Stimulated activated CD8-positive, alpha-beta memory T cell treated with anti-CD3 and anti-CD28 coated beads, Interleukin-4, amount 100 ng/mL, for 48 hours (primary cell): Measurements from ENCODE around the gene SUN1.
"Not testable (repeated sequence)": the region's sequence is repeated elsewhere in the genome, so short reads cannot be mapped to it uniquely, and the experiment has no call there.

Source experiments
- DNase-seq: peaks from one replicate; pipeline ENCODE4 v3.0.0-alpha.2; 2020

Gene SUN1, protein sequence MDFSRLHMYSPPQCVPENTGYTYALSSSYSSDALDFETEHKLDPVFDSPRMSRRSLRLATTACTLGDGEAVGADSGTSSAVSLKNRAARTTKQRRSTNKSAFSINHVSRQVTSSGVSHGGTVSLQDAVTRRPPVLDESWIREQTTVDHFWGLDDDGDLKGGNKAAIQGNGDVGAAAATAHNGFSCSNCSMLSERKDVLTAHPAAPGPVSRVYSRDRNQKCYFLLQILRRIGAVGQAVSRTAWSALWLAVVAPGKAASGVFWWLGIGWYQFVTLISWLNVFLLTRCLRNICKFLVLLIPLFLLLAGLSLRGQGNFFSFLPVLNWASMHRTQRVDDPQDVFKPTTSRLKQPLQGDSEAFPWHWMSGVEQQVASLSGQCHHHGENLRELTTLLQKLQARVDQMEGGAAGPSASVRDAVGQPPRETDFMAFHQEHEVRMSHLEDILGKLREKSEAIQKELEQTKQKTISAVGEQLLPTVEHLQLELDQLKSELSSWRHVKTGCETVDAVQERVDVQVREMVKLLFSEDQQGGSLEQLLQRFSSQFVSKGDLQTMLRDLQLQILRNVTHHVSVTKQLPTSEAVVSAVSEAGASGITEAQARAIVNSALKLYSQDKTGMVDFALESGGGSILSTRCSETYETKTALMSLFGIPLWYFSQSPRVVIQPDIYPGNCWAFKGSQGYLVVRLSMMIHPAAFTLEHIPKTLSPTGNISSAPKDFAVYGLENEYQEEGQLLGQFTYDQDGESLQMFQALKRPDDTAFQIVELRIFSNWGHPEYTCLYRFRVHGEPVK

DNA sequence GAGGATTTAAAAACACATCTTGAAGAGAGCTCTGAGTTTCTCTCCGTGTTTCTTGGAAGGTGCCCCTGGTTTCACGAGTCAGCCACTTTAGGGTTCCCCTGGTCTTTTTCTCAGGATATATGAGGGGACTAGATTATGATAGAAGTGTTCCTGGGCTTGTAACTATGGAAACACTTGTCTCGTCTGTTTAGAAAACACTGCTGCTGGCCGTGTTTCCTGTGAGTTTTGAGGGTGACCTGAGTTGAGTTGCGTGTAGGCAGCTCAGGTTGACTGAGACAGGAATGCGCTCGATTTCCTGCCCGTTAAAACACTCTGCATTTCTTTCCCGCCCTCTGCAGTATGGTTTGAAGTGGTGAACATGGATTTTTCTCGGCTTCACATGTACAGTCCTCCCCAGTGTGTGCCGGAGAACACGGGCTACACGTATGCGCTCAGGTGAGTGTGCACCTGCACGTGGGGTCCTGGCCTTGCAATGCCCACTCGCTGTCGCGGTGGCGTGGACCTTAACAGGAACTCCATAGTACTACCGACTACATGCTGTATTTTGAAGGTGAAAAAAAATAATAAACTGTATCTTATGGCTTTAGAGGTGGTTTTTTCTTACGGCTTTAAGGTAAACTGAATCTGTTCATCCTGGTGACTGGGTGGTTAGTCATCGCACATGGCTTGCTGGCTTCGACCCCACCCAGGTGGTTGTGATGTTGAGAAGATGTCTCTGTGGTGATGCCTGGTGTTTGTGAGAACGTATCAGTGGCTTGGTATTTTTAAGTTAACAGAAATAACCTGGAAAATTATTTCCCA lies at the start of gene SUN1:
TSS of gene SUN1 (plus strand) at position 310 of the 801 bp plus-strand sequence. CDS start at position 359, 49 bp downstream.
- peak; percentile 73 for DNase-seq

DNA sequence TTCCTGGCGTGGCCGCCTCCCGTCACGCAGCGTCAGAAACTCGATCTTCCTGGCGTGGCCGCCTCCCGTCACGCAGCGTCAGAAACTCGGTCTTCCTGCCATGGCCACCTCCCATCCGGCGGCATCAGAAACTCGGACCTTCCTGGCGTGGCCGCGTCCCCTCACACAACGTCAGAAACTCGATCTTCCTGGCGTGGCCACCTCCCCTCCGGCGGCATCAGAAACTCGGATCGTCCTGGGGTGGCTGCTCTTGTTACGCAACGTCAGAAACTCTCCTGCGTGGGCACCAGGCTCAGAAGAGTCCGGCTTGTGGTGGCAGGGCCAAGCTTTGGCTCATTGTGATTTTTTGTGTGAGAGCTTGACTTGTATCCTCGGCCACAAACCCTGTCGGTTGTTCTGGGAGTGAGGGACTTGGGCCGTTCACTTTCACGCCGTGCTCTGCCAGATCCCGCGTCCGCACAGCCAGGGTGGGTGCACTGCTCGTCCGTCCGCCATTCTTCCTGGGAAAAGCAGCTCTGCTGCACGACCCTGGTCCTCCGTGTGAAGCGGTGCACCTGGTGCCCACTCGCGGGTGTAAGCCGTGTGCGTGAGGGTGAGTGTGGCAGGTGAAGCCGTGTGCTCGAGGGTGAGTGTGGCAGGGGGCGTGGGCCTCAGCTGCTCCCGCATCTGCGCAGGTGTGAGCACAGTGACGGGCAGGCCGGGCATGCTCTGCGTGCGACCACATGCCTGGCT lies 49.4 kb upstream of the SUN1 start:
- DNase-seq: no peak

DNA sequence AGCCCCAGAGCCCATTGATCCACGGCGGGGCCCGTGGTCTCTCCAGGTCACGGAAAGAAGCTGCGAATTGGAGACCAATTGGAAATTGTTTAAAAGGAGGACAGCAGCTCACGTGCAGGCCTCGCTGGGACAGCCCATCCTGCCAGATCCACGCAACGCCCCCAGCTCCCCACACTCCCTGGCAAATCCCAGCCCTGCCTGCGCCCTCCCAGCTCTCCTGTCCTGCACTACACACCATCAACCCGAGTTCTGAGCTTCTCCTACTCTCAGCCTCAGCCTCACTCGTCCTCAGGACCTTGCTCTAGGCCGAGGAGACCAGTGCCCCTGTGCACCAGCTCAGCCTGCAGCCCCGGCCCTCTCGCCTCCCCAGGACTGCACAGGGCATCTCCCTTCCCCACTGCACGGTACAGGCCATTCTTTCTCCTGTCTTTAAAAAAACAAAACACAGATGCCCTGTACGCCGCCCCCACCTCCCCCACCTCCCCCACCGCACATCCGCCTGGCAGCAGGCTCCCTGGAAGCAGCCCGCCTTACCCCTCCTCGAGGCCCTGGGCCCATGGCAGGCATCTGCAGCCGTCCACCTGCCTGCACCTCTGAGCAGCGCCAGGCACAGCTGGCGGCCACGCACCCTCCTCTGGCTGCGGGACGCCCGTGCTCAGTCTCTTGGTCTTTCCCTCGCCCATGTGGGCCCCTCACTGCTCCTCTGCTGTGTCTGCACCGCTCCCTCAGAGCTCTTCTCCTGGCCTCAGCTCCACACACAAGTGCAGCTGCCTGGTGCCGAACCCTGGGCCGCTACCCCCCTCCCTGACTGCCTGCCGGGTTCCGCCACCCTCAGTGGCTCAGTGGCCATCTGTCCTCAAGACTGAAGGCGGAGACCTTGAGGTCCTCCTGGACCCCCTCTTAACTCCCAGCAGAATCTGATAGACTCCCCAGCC lies 48.5 kb upstream of the SUN1 start:
- DNase-seq: no peak

DNA sequence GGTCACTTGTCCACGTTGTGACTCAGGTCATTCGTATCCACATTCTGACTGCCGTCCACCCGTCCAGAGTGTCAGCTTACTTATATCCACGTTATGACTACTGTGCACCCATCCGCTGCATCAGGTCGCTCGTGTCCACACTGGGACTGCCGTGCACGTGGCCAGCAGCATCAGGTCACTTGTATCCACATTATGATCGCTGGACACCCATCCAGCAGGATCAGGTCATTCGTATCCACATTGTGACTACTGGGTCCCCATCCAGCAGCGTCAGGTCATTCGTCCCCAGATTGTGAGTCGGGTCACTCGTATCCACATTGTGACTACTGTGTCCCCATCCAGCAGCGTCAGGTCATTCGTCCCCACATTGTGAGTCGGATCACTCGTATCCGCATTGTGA lies 47.3 kb upstream of the SUN1 start:
- no peak for DNase-seq

DNA sequence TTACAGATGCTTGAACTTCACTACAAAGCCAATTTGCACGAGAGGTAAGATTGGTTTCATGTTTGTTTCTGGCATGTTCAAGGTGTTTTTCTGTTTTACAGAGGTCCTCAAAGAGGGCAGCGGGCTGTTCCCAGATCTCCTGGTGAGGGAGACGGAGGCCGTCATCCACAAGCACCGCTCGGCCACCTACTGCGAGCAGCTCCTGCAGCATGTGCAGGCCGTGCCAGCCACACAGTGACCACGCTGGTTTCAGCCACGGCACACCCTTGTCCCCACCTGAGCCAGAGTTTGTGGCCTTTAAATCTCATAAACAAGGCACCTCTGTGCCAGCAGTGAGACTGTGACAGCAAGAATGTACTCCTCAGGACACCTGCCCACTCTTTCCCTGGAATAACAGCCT lies 46.9 kb upstream of the SUN1 start:
- DNase-seq: no peak

DNA sequence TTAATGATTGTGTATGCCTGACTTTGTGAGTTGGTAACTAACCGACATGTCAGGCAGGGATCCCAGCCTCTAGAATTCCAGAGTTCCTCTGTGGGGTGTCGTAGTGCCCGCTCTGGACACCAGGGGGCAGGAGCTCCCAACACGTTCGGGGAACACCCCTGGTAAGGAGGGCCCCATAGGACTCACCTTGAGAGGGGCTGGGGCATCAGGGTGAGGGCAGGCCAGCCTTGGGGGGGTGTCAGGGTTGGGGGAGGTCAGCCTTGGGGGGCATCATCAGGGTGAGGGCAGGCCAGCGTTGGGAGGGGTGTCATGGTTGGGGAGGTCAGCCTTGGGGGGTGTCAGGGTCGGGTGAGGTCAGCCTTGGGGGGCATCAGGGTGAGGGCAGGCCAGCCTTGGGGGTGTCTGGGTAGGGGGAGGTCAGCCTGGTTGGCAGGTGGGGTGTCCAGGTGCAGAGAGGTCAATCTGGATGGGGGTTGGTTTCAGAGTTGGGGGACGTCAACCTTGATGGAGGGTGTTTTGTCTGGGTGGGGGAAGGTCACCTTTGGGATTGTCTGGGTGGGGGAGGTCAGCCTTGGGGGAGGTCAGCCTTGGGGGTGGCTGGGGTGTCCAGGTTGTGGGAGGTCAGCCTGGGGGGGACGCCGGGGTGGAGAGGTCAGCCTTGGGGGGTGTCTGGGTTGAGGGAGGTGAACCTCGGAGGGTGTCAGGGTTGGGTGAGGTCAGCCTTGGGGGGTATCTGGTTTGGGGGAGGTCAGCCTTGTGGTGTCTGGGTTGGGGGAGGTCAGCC lies 45.6 kb upstream of the SUN1 start:
- peak; percentile 87 for DNase-seq

DNA sequence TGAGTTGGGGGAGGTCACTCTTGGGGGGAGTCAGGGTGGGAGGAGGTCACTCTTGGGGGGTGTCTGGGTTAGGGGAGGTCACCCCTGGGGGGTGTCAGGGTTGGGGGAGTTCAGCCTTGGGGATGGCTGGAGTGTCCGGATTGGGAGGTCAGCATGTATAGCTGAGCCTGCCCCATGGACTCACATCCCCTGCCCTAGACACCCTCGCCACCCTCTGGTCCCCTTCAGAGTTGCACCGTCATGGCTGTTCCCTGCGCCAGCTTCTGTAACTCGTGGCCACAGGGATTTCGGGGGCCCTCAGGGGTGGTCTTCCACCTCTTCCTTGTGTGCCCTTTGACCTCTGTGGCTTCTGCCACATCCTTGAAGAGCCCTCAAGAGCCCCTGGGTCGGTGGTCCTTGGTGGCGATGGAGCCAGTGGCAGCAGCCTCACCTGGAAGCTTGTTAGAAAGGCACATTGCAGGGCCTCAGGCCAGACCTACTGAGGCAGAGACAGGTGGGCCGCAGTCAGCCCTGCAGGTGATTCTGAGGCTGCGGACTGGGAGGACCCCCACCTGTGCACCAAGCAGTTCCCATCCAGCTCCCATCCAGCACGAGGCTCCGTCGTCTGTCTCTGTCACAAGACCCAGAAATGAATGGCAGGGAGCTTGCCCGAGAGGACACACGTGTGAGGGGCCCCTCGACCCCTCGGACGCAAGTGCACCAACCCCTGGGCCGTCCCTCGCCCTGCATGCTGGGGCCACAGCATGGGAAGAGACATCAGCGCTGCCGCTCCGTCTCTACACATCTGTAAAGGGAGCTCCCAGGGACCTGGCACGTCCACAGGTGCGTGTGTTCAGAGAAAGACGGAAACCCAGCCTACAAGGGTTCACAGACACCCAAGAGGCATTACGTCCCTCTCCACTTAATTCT lies 44.7 kb upstream of the SUN1 start:
- DNase-seq: no peak

DNA sequence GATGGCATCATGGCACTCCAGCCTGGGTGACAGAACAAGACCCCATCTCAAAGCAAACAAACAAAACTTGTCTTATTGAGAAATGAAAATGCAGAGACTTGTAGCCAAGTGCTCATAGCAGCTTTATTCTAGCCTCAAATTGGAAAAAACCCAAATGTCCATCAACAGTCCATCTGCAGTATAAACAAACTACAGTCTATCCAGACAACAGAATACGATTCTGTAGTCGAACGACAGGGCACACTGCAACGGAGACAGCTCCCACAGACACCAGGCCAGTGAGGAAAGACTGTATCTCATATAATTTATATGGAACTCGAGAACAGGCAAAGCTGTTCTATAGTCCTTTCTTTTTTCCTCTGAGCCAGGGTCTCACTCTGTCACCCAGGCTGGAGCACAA lies 40.8 kb upstream of the SUN1 start:
- DNase-seq: no peak

DNA sequence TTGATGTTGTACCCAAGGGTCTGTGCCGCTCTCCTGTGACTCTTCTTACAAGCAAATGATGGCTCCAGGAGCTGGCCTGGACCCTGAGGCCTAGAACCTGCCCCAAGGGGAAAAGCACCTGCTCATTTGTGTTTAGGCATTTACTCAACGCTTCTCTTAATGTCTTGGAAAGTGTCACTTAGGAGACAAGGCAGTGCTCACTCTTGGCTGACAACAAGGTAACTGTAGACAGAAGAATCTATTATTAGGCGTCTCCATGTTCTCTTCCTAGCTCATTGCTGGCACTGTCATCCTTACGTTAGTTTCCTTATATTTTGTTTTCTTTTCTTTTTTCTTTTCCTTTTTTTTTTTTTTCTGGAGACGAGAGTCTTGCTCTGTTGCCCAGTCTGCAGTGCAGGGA lies 38.1 kb upstream of the SUN1 start:
- no peak for DNase-seq

DNA sequence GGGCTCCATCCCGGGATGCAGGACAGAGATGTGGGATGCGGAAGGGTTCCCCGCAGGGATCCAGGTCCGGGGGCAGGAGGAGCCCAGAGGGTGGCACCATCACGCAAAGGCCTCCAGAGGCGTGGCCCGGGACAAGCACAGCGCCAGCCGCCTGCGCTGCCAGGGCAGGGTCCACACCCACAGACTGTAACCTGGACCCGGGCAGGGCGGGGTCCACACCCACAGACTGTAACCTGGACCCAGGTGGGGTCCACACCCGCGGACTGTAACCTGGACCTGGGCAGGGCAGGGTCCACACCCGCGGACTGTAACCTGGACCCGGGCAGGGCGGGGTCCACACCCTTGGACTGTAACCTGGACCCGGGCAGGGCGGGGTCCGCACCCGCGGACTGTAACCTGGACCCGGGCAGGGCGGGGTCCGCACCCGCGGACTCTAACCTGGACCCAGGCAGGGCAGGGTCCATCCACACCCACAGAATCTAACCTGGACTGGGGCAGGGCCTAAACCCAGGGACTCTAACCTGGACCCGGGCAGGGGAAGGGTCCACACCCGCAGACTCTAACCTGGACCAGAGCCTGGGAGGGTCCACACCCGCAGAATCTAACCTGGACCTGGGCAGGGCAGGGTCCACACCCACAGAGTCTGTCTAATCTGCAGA lies 37.5 kb upstream of the SUN1 start:
- DNase-seq: no peak

DNA sequence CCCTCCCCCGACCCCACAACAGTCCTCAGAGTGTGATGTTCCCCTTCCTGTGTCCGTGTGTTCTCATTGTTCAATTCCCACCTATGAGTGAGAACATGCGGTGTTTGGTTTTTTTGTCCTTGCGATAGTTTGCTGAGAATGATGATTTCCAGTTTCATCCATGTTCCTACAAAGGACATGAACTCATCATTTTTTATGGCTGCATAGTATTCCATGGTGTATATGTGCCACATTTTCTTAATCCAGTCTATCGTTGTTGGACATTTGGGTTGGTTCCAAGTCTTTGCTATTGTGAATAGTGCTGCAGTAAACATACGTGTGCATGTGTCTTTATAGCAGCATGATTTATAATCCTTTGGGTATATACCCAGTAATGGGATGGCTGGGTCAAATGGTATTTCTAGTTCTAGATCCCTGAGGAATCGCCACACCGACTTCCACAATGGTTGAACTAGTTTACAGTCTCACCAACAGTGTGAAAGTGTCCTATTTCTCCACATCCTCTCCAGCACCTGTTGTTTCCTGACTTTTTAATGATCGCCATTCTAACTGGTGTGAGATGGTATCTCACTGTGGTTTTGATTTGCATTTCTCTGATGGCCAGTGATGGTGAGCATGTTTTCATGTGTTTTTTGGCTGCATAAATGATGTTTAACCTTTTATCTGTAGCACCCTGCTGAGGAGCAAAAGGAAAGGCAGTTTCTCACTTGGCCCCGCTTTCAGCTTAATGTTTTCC lies 35.7 kb upstream of the SUN1 start:
- not testable (repeated sequence) for DNase-seq

DNA sequence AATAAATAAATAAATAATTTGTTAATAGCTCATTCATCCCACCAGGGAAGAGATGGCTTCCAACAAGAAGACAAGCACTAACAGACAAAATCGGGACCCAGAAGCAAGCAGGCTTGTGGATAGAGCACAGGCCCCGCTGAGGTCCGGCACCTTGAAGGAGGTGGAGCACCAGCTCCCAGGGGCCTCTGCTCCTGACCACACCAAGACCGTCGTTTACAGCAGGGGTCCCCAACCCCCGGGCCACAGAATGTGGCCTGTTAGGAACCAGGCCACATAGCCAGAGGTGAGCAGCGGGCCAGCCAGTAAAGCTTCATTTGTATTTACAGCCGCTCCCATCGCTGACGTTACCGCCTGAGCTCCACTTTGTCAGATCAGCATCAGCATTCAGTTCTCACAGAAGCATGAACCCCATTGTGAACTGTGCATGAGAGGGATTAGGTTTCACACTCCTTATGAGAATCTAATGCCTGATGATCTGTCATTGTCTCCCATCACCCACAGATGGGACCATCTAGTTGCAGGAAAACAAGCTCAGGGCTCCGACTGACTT lies 33.3 kb upstream of the SUN1 start:
- no peak for DNase-seq

DNA sequence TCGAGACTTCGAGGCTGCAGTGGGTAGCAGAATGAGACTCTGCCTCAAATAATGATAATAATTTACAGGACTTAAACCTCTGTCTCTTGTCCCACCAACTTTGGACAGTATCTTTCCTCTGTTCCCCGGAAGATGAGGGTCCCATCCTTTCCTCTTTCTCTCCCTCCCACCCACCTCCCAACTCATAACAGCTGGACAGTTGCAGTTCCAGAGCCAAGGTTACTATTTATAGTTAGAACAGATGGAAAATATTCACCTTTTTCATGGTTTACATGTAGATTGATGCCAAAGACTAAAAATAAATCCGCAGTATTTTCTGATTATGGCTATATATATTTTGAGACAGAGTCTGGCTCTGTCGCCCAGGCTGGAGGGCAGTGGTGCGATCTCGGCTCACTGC lies 31.6 kb upstream of the SUN1 start:
- DNase-seq: no peak

DNA sequence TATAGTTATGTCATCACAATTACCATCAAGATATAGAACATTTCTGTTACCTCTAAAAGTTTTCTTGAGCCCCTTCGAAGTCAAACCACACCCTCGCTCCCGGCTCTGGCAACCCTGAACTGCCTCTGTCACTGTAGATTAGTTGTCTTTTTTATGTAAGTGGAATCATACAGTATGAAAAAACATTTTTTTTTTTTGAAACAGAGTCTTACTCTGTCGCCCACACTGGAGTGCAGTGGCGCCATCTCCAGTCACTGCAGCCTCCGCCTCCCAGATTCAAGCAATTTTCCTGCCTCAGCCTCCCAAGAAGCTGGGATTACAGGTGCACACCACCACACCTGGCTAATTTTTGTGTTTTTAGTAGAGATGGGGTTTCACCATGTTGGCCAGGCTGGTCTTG lies 30.9 kb upstream of the SUN1 start:
- DNase-seq: not testable (repeated sequence)

DNA sequence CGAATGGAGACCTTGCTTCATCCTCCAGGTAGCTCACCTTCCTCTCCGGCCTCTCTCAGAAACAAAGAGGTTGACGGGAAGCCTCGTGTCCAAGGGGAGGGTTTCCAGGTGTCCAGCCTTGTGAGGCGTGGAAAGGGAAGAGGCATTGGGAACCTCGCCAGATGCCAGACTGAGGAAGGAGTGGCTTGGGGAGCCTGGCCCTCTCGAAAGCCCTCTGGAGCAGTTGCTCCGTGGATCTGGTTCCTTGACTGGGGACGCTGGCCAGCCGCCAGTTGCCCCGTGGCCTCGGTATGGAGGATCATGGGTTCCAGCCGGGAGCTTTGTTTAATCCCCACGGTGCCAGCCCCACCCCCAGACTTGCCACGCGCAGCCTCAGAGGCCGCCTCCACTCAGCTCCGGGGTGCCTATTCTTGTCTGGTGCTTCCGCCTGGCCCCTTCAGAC lies 30.3 kb upstream of the SUN1 start:
- no peak for DNase-seq

DNA sequence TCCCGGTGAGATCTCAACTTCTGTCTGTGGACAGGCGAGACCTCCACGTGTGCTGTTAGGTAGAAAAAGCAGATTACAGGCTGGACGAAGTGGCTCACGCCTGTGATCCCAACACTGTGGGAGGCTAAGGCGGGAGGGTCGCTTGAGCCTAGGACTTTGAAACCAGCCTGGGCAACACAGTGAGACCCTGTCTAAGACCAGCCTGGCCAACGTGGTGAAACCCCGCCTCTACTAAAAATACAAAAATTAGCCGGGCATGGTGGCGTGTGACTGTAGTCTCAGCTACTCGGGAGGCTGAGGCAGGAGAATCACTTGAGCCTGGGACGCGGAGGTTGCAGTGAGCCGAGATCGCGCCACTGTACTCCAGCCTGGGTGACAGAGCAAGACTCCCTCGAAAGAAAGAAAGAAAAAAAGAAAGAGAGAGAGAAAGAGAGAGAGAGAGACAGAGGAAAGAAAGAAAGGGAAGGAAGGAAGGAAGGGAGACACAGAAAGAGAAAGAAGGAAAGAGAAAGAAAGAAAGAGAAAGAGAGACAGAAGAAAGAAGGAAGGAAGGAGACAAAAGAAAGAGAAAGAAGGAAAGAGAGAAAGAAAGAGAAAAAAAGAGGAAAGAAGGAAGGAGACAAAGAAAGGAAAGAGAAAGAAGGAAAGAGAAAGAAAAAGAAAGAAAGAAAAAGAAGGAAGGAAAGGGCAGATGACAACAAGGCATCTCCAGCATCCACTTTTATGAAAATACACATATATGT lies 29.6 kb upstream of the SUN1 start:
- DNase-seq: no peak

DNA sequence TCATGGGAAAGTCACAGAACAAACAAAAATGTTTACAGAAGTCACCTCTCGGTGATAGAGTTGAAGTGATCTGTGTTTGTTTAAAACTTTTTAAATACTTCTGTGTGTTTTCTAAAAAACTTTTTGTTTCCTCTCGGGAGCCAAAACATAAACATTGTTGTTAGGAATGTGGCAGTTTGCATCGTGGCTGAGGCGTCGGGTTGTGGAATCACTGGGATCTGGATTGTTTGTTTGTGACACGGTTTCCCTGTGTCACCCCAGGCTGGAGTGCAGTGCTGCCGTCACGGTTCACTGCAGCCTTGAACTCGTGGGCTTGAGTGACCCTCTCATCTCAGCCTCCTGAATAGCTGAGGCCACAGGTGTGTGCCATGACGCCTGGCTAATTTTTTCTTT lies 29.0 kb upstream of the SUN1 start:
- no peak for DNase-seq
